GM18909 (cell line): ENCODE measurements around the gene PEX10.

Experiments used
- ATAC-seq: cut with Tn5 transposase; IDR thresholded peaks from one replicate; pipeline ENCODE4 v1.9.1; 2021; ENCODE audit warnings: mild to moderate bottlenecking; ENCODE audit not compliant: unreplicated experiment, poor library complexity

Gene PEX10

GRCh38 chr1:2378441-2378851 is 33.9 kb downstream of the PEX10 start:
- ATAC-seq = no peak

- no peak for ATAC-seq
Observed at GRCh38 chr1:2377751-2378440, 34.5 kb downstream of the PEX10 start.

GRCh38 chr1:2376931-2377672 is 35.3 kb downstream of the PEX10 start:
- ATAC-seq = no peak

- no peak for ATAC-seq
Observed at GRCh38 chr1:2376261-2376741, 36.1 kb downstream of the PEX10 start.

- ATAC-seq = no peak
Observed at GRCh38 chr1:2375923-2376260, 36.5 kb downstream of the PEX10 start.

- no peak for ATAC-seq
Observed at GRCh38 chr1:2375246-2375922, 37.0 kb downstream of the PEX10 start.

GRCh38 chr1:2374252-2375155 is 37.9 kb downstream of the PEX10 start:
- ATAC-seq = no peak

- ATAC-seq = no peak
Observed at GRCh38 chr1:2373551-2374251, 38.7 kb downstream of the PEX10 start.

- ATAC-seq = no peak
Observed at GRCh38 chr1:2372551-2373490, 39.5 kb downstream of the PEX10 start.

- ATAC-seq = no peak
Observed at GRCh38 chr1:2368053-2368744, 44.2 kb downstream of the PEX10 start.

- no peak for ATAC-seq
Observed at GRCh38 chr1:2363847-2364513, 48.4 kb downstream of the PEX10 start.

GRCh38 chr1:2360588-2361364 is 51.6 kb downstream of the PEX10 start:
- ATAC-seq = no peak

- ATAC-seq = no peak
Observed at GRCh38 chr1:2358651-2359640, 53.4 kb downstream of the PEX10 start.

GRCh38 chr1:2358072-2358471 is 54.3 kb downstream of the PEX10 start:
- ATAC-seq = no peak
